Neutrophil (primary cell): ENCODE results near the gene DOCK3.

Experiments used
- H3K27ac ChIP-seq: fragments of 200-600 bp; sonication (generic); 2 replicates; pipeline ENCODE4 v1.5.1; 2016; ENCODE audit warnings: mild to moderate bottlenecking, moderate library complexity
- H3K27me3 ChIP-seq: fragments of 200-600 bp; sonication (generic); 2 replicates; pipeline ENCODE4 v1.6.0; 2016; ENCODE audit warnings: mild to moderate bottlenecking
- H3K36me3 ChIP-seq: fragments of 200-600 bp; sonication (generic); 2 replicates; pipeline ENCODE4 v1.5.1; 2017
- H3K4me1 ChIP-seq, 2 experiments: fragments of 200-600 bp in 1 of 2; sonication (generic) in 1 of 2; 1 replicate in 1 of 2; 2 replicates in 1 of 2; pipeline versions ENCODE4 v1.5.1 to v1.6.1; 2013 to 2016; ENCODE audit warnings: low read depth in 1 of 2, low read length in 1 of 2, mild to moderate bottlenecking in 1 of 2, moderate library complexity in 1 of 2; ENCODE audit not compliant: control insufficient read depth in 1 of 2, insufficient read depth in 1 of 2
- H3K4me3 ChIP-seq, 2 experiments: fragments of 200-600 bp in 1 of 2; sonication (generic) in 1 of 2; 1 replicate in 1 of 2; 2 replicates in 1 of 2; pipeline ENCODE4 v1.5.1; 2013 to 2016; ENCODE audit warnings: low read depth in 1 of 2, low read length in 1 of 2, mild to moderate bottlenecking in 1 of 2, moderate library complexity in 1 of 2
- H3K9me3 ChIP-seq: fragments of 200-600 bp; sonication (generic); 2 replicates; pipeline ENCODE4 v1.5.1; 2016
- CTCF ChIP-seq: fragments of 200-600 bp; sonication (generic); IDR thresholded peaks from 2 replicates; pipeline ENCODE4 v1.5.1; 2016; ENCODE audit warnings: antibody characterized with exemption

The DOCK3 gene

DNA sequence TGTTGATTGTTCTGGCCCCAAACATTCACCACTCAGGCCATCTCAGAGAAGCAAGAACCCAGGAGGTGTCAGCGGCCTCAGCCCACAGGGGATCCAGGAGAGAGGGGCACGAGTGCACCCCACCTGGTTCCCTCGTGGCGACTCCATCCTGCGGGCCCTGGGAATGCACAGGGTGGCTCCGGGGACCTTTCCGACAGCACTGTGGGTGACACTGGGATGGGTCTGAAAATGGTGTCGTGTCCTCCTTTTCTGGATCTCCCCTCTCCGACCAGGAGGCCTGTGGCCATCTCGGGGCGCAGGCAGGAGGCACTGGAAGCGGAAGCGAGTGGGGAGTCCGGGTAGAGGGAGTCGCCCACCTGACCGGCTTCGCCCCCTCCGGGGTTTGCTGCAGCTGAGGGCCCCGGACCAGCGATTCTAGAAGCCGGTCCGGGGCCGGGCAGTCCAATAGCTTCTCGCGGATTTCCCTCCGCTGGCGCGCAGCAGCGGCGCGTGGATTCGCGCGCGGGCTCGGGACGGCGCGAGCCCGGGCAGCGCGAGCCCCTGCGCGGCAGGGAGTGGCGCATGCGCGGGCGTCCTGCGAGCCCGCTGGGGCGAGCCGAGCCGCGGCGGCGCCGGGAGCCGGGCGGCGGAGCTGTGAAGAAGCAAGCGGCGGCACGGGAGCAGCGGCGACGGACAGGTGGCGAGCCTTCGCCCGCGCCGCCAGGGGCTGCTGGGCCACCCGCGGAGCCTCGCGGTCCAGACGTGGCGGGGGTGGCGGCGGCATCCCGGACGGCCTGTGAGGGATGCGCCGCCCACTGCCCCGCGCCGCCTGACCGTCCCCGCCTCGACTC is at the start of gene DOCK3:
Gene DOCK3, plus strand, starts transcription at position 579 of the 830 bp plus-strand sequence. CDS start 337 bp downstream, outside the sequence.
- Histone ChIP-seq H3K4me1 (peaks cover 0 to 10% of the 10 kb centered on the region in 2 experiments), H3K9me3 (no peaks in the 10 kb centered on the region), H3K4me3 (peak within 1 kb of the TSS; percentile 34 to 49), H3K27ac (no peak within 1 kb of the TSS), H3K36me3 (no peaks in the 10 kb centered on the region), H3K27me3 (peaks cover 96% of the 10 kb centered on the region)
- TF ChIP-seq CTCF: no peak

DNA sequence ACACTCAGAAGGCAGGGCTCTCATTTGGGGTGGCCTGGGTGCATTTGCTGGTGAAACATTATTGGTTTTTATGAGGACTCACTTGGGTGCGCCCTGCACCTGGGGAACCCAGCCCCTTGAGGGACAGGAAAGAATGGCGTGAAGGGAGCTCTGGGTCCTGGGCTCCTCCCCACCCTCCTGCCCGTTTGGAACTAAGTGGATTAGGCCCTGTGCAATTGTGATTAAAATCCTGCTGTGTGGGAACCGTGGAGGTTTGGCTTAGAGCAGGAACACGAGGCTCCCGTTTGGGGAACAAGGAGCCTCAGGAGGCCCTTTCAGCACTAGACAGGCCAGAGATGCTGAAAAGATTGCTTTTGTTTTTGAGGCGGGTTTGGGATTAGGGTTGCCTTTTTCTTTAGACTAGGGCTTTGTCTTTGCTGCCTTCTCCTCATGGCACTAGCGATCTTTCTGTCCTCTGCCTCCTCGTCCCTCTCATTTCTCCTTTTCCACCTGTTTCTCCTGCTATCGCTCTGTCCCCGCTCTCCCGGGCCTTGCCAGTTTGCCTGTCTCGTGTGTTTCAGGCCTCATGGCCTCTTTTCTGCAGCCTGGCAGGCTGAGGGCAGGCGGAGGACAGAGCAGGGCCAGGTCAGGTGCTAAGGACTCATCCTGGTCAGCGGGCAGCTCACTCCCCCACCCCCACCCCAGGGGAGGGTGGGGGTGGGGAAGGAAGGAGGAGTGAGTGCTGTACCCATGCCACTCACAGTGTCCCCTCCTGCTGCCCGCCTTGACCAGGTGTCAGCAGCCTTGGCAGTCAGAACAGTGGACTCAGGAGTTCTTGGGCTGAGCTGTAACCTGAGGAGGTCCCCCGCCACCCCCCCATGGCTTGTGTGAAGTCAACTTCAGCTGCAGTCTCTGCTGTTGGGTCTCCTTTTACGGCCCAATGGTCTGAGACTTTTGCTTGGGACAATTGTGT is 49.2 kb upstream of the DOCK3 start:
- TF ChIP-seq CTCF: no peak
- H3K4me1 ChIP-seq: peaks cover 97 to 100% of the 10 kb centered on the region in 2 experiments

DNA sequence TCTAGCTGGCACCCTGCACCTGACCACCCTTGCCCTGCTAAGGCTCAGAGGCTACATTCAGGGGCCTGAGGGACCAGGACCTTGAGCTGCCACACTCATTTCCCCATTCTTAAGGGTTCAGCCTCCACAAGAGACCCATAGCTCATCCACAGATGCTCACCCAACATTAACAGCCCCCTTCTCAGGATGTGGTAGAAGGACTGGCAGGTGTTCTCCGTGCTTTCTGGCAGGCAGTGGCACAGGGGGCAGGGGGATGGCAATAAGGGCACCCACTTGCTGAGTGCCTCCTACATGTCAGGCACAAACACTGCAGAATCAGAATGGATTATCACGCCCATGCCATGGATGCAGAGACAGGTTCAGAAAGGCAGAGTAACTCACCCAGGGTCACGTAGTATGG is 48.3 kb upstream of the DOCK3 start:
- peak overlapping the region; percentile 99 for H3K27ac ChIP-seq
- H3K27me3 ChIP-seq: no peaks in the 10 kb centered on the region
- no peak overlapping the region for H3K4me3 ChIP-seq
- TF ChIP-seq CTCF: no peak
- peaks cover 16% of the 10 kb centered on the region for H3K36me3 ChIP-seq
- peaks cover 97 to 100% of the 10 kb centered on the region in 2 experiments for H3K4me1 ChIP-seq
- H3K9me3 ChIP-seq: no peaks in the 10 kb centered on the region

More for the DNA sequence above, 49.2 kb upstream of the DOCK3 start:
- Histone ChIP-seq H3K27me3 (no peaks in the 10 kb centered on the region), H3K36me3 (peaks cover 16% of the 10 kb centered on the region), H3K27ac (peak overlapping the region; percentile 99), H3K4me3 (peak overlapping the region in 1 of 2 experiments; percentile 32), H3K9me3 (no peaks in the 10 kb centered on the region)

GRCh38 chr3:50627407-50628051 is 47.2 kb upstream of the DOCK3 start:
- peaks cover 13% of the 10 kb centered on the region for H3K36me3 ChIP-seq
- H3K4me3 ChIP-seq: no peak overlapping the region
- H3K27ac ChIP-seq: peak overlapping the region; percentile 87
- TF ChIP-seq CTCF: peak; percentile 12
- H3K4me1 ChIP-seq: peaks cover 97 to 100% of the 10 kb centered on the region in 2 experiments
- H3K27me3 ChIP-seq: no peaks in the 10 kb centered on the region
- H3K9me3 ChIP-seq: no peaks in the 10 kb centered on the region

DNA sequence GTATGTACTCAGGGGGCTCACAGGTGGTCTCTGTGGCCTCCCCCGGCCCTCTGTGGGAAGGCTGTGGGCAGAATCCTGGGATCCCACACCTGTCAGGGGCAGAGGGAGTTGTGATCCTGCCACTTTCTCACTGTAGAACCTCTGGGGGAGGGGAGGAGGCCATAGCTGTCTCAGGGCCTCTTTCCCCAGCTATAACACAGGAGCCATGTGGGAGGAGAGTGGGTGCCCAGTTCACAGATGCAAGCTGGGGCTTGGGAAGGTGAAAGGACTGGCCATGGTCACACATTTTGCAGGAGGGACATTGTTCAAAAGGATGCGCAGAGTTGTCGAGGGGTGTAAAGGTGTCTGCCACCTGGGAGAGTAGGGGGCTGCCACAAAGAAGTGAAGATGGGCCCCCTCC is 46.1 kb upstream of the DOCK3 start:
- Histone ChIP-seq H3K36me3 (peaks cover 7% of the 10 kb centered on the region), H3K27me3 (no peaks in the 10 kb centered on the region), H3K4me3 (no peak overlapping the region), H3K9me3 (no peaks in the 10 kb centered on the region), H3K27ac (peak overlapping the region; percentile 87), H3K4me1 (peaks cover 97 to 100% of the 10 kb centered on the region in 2 experiments)
- no peak for TF ChIP-seq CTCF
